Liver (tissue), 9 donors: Measurements from ENCODE around the gene NDUFB7. TPM values are rescaled to one million over a fixed set of nuclear protein-coding genes. Genes with fewer than 3 reads are reported as not detected.

ENCODE experiments used
- DNase-seq: peaks from one replicate; pipeline ENCODE4 v3.0.0-alpha.2; 2017; ENCODE audit warnings: low spot score
- H3K27ac ChIP-seq, 2 donors: one replicate each; pipeline ENCODE4 v1.7.0; 2013; ENCODE audit warnings: inconsistent platforms in 2 of 2, low read length in 2 of 2, control low read depth in 1 of 2, low read depth in 1 of 2, mild to moderate bottlenecking in 1 of 2
- H3K27me3 ChIP-seq, 4 donors: one replicate each; pipeline versions ENCODE4 v1.6.1 to v1.7.0; 2013; ENCODE audit warnings: low read length in 3 of 4, inconsistent platforms in 1 of 4, mild to moderate bottlenecking in 1 of 4, moderate library complexity in 1 of 4; ENCODE audit not compliant: control insufficient read depth in 4 of 4, insufficient read depth in 4 of 4
- H3K36me3 ChIP-seq, 4 donors: one replicate each; pipeline versions ENCODE4 v1.6.1 to v1.7.0; 2013; ENCODE audit warnings: low read length in 3 of 4, mild to moderate bottlenecking in 3 of 4, low read depth in 1 of 4, moderate library complexity in 1 of 4; ENCODE audit not compliant: control insufficient read depth in 4 of 4, insufficient read depth in 3 of 4
- H3K4me1 ChIP-seq, 4 donors: one replicate each; pipeline versions ENCODE4 v1.6.1 to v1.7.0; 2013; ENCODE audit warnings: low read length in 3 of 4, mild to moderate bottlenecking in 3 of 4, moderate library complexity in 1 of 4; ENCODE audit not compliant: control insufficient read depth in 4 of 4, insufficient read depth in 4 of 4
- H3K4me3 ChIP-seq, 3 donors: one replicate each; pipeline versions ENCODE4 v1.6.1 to v1.7.0; 2013; ENCODE audit warnings: low read length in 3 of 3, control low read depth in 1 of 3, low read depth in 1 of 3, mild to moderate bottlenecking in 1 of 3
- H3K9ac ChIP-seq, 2 donors: one replicate each; pipeline ENCODE4 v1.7.0; 2013; ENCODE audit warnings: low read length in 2 of 2, mild to moderate bottlenecking in 2 of 2, moderate library complexity in 2 of 2, control low read depth in 1 of 2, low read depth in 1 of 2
- H3K9me3 ChIP-seq, 4 donors: one replicate each; pipeline versions ENCODE4 v1.6.1 to v1.7.0; 2013; ENCODE audit warnings: low read length in 3 of 4; ENCODE audit not compliant: control insufficient read depth in 4 of 4
- ATF3 ChIP-seq: IDR thresholded peaks from 2 replicates; pipeline ENCODE4 v1.6.1; 2016; ENCODE audit warnings: antibody characterized with exemption
- CTCF ChIP-seq: fragments of 150-350 bp; IDR thresholded peaks from 2 replicates; pipeline ENCODE4 v1.5.1; 2017; ENCODE audit warnings: improper control_type of control experiment, low read depth, low read length; ENCODE audit not compliant: missing input control
- EGR1 ChIP-seq, 2 donors: IDR thresholded peaks; 2 replicates each; pipeline ENCODE4 v1.6.1; 2016 to 2018; ENCODE audit warnings: antibody characterized with exemption in 2 of 2, low read depth in 2 of 2
- FOXA2 ChIP-seq: IDR thresholded peaks from 2 replicates; pipeline ENCODE4 v1.6.1; 2016; ENCODE audit warnings: antibody characterized with exemption
- GABPA ChIP-seq, 2 donors: IDR thresholded peaks in 1 of 2; conservative IDR thresholded peaks in 1 of 2; 2 replicates each; pipeline ENCODE4 v1.6.1; 2016; ENCODE audit warnings: antibody characterized with exemption in 2 of 2, mild to moderate bottlenecking in 1 of 2, moderate library complexity in 1 of 2
- HNF4A ChIP-seq, 2 donors: conservative IDR thresholded peaks; 2 replicates each; pipeline ENCODE4 v1.6.1; 2016; ENCODE audit warnings: antibody characterized with exemption in 2 of 2, mild to moderate bottlenecking in 2 of 2
- HNF4G ChIP-seq: IDR thresholded peaks from 2 replicates; pipeline ENCODE4 v1.6.1; 2016; ENCODE audit warnings: antibody characterized with exemption
- JUND ChIP-seq, 2 donors: IDR thresholded peaks; 2 replicates each; pipeline ENCODE4 v1.6.1; 2016; ENCODE audit warnings: antibody characterized with exemption in 2 of 2
- NR2F2 ChIP-seq: IDR thresholded peaks from 2 replicates; pipeline ENCODE4 v1.6.1; 2016; ENCODE audit warnings: antibody characterized with exemption
- RAD21 ChIP-seq, 2 donors: IDR thresholded peaks; 2 replicates each; pipeline ENCODE4 v1.6.1; 2016; ENCODE audit warnings: antibody characterized with exemption in 2 of 2, mild to moderate bottlenecking in 2 of 2
- REST ChIP-seq: IDR thresholded peaks from 2 replicates; pipeline ENCODE4 v1.6.1; 2016; ENCODE audit warnings: antibody characterized with exemption, mild to moderate bottlenecking
- SP1 ChIP-seq: IDR thresholded peaks from 2 replicates; pipeline ENCODE4 v1.6.1; 2018; ENCODE audit warnings: antibody characterized with exemption, mild to moderate bottlenecking
- TAF1 ChIP-seq: conservative IDR thresholded peaks from 2 replicates; pipeline ENCODE4 v1.6.1; 2016; ENCODE audit warnings: antibody characterized with exemption, mild to moderate bottlenecking
- YY1 ChIP-seq: IDR thresholded peaks from 2 replicates; pipeline ENCODE4 v1.6.1; 2016; ENCODE audit warnings: antibody characterized with exemption, mild to moderate bottlenecking
- ZBTB33 ChIP-seq: IDR thresholded peaks from 2 replicates; pipeline ENCODE4 v1.6.1; 2016; ENCODE audit warnings: antibody characterized with exemption
- WGBS: extraction: QIAGEN DNeasy Blood & Tissue Kit; methylation state at CpG from one replicate; pipeline ENCODE4 v1.1.7; 2013; 5-methylcytosine and 5-hydroxymethylcytosine counted together
- polyA plus RNA-seq, 2 donors: library from polyadenylated mRNA; stranded (reverse) in 1 of 2; unstranded in 1 of 2; fragments of 200-250 nt in 1 of 2; fragments of >200 nt in 1 of 2; fragmentation: Nextera tagmentation in 1 of 2; extraction: Ambion mirVana in 1 of 2; gene quantifications; one replicate each; pipeline versions ENCODE4 v1.2.1 to v1.2.3, GENCODE V29; 2013 to 2015
- total RNA-seq, 2 donors: library from RNA; depleted of rRNA; stranded (reverse); fragments of >200 nt; gene quantifications; one replicate each; pipeline ENCODE4 v1.2.3, GENCODE V29; 2014
- donor health status: healthy.
- donor health status: healthy.
- donor health status: healthy.
- donor health status: healthy.
- donor health status: healthy.

Gene NDUFB7
- total and polyA plus RNA-seq, 4 donors, result 110 to 293 (median 252) TPM

GRCh38 chr19:14528419-14529253, 43.2 kb downstream of the NDUFB7 start:
- no peak for TF ChIP-seq NR2F2
- TF ChIP-seq TAF1, result no peak
- TF ChIP-seq SP1, result no peak
- TF ChIP-seq FOXA2, result no peak
- no peak for TF ChIP-seq YY1
- no peak for TF ChIP-seq EGR1 (IDR thresholded peaks at IDR 0.05; ENCODE audit: low read depth in 2 of 2)
- Histone ChIP-seq H3K4me3 (peak overlapping the region in 2 of 3 donors; percentile 48 to 60), H3K9me3 (no peaks in the 10 kb centered on the region), H3K4me1 (peaks cover 0 to 18% (median 6%) of the 10 kb centered on the region in 4 donors), H3K27me3 (no peaks in the 10 kb centered on the region), H3K9ac (peak overlapping the region in 1 of 2 donors; percentile 26), H3K27ac (peak overlapping the region in 1 of 2 donors; percentile 28), H3K36me3 (no peaks in the 10 kb centered on the region)
- 38% methylated on average over 39 of the region's 39 CpGs for WGBS
- no peak for DNase-seq

- WGBS, result 88% methylated on average over 4 of the region's 4 CpGs
- no peak for DNase-seq
- peaks cover 0 to 15% (median 5%) of the 10 kb centered on the region in 4 donors for H3K4me1 ChIP-seq
These were observed 45.4 kb downstream of the NDUFB7 start for GRCh38 chr19:14526423-14526822.

More at GRCh38 chr19:14526423-14526822, 45.4 kb downstream of the NDUFB7 start:
- H3K4me3 ChIP-seq, result no peak overlapping the region
- no peaks in the 10 kb centered on the region for H3K9me3 ChIP-seq
- no peak overlapping the region for H3K27ac ChIP-seq
- TF ChIP-seq HNF4A (conservative IDR thresholded peaks at IDR 0.05) (no peak), HNF4G (no peak), REST (no peak), ZBTB33 (no peak), RAD21 (IDR thresholded peaks at IDR 0.05) (no peak), SP1 (no peak), ATF3 (no peak), CTCF (no peak), GABPA (IDR thresholded peaks at IDR 0.05 in 1 of 2, conservative IDR thresholded peaks at IDR 0.05 in 1 of 2) (no peak), JUND (IDR thresholded peaks at IDR 0.05) (no peak)
- H3K9ac ChIP-seq, result no peak overlapping the region
- H3K36me3 ChIP-seq, result no peaks in the 10 kb centered on the region
- H3K27me3 ChIP-seq, result no peaks in the 10 kb centered on the region
